GM12865 (cell line): ENCODE results near the gene YPEL2.

Source experiments
- DNase-seq: peaks from one replicate; pipeline ENCODE4 v3.0.0; 2010; ENCODE audit warnings: low read depth
- H3K4me3 ChIP-seq: 2 replicates; pipeline ENCODE4 v1.5.1; 2011; ENCODE audit warnings: mild to moderate bottlenecking, low read depth, low read length, control low read depth
- CTCF ChIP-seq: IDR thresholded peaks from 2 replicates; pipeline ENCODE4 v1.5.1; 2011; ENCODE audit warnings: low read length, control low read depth, low read depth, inconsistent platforms; ENCODE audit not compliant: insufficient read depth; ENCODE audit errors: missing control alignments

The YPEL2 gene

DNA sequence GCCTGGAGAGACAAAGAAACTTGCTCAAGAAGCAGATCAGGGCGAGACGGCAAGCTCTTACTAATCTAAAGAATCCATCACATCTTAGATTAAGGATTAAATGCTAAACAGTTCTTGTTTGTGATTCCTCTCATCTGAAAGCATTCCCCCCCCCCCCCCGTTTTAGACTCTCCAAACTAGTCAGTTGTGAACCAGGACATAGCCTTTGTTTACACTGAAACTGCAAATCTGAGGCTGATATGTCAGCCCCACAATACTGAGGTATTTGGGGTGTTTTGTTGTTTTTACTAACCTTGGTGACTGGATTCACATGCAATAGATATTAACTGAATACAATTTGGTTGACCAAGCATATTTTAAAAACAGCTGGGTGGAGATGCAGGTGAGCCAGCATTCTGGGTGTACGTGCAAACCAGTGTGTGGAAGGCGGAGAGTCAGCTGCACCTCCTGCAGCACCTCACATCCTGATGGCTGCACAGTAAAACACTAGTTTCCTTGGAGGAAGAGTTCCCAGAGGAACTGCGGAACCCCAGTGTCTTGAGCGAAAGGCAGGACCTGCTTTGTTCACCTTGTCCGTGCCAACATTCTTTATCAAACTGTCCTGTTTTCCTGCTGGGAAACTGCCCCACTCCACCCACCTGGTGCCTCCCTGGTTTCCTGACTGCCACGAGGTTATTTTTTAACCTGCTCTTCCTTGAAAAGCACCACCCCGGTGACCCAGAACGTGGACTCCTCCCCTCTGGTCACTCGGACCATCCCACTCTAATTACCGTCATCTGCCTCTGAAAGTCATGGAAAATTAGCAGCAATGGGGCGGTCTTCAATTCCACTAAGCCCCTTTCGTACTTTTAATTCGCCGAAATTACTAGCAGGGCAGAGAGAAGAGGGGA, 1.2 kb upstream of the YPEL2 start:
- no peak overlapping the region for H3K4me3 ChIP-seq
- peak; percentile 14 for DNase-seq
- no peak for TF ChIP-seq CTCF

GRCh38 chr17:59331929-59332748, 684 bp downstream of the YPEL2 start:
- TF ChIP-seq CTCF = no peak
- DNase-seq = peak; percentile 30
- H3K4me3 ChIP-seq = peak overlapping the region; percentile 74

DNA sequence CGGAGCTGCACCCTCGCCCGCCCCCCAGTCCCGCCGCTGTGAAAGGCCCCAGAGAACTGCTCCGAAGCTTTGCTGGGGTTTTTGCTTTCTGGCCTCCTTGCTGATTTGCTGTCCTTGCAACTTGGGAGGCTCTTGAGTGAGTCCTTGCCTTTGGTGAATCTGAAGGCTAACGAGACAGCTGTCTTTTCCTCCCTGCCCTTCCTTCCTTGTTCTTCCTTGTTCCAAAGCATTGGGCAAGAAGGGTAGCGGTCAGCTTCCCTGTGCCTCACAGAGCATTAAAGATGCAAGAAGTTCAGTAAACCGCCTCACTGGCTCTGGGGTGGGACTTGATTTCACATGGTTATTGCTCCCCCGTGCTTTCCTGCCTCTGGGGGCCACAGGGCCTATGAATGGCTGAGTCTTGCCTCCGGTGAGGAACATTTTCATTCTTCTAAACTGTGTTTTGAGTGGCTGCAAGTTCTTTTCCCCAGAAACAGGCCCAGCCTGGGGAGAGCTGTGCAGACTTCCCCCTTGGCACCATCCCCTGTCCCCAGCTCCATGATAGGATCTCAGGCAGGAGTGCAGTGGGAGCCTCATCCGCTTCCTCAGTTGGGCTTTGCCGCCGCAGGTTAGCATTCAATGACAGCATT, 1.4 kb downstream of the YPEL2 start:
- no peak for DNase-seq
- no peak for TF ChIP-seq CTCF
- peak overlapping the region; percentile 74 for H3K4me3 ChIP-seq

GRCh38 chr17:59333836-59334235, 2.4 kb downstream of the YPEL2 start:
- H3K4me3 ChIP-seq = no peak overlapping the region
- no peak for TF ChIP-seq CTCF
- no peak for DNase-seq

DNA sequence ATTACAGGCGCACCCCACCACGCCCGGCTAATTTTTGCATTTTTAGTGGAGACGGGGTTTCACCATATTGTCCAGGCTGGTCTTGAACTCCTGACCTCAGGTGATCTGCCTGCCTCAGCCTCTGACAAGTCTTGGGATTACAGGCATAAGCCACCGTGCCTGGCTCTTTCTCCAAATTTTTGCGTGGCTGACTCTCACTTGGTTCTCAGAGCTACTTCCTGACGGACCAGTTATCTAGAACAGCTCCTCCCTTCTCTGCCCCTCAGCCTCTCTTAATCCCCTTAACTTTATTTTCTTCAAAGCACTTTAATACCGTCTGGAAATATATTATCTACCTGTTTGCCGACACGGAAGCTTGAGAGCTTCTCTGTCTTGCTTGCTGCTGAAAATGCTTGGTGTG, 4.2 kb downstream of the YPEL2 start:
- TF ChIP-seq CTCF = no peak
- H3K4me3 ChIP-seq = no peak overlapping the region
- DNase-seq = no peak

DNA sequence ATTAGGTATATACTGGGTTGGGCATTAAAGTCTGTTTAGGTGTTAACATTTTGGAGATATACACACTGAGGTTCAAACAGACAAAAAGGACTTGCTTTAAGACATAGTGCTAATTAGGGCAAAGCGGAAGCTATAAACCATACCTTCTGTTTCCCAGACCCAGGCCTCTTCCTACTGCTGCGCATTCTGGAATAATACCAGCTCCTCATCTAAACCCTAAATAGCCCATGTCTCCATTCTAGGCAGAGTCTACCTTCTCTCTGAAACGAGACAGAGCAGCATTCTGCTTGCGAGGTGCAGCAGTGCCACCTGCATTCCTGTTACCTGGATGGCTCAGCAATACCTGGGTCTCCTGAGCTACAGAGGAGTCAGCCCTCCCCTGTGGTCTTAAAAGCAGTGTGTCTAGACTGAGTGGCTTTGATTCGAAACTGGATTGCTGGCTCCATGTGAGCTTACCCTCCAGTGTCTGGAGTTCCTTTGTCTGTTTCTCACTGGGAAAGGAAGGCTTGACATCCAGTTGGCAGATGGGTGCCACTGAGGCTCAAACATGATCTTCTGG, 6.4 kb downstream of the YPEL2 start:
- H3K4me3 ChIP-seq = no peak overlapping the region
- no peak for TF ChIP-seq CTCF
- DNase-seq = no peak
